H1 (cell line): ENCODE data around the gene NIT2. TPM values are rescaled to one million over a fixed set of nuclear protein-coding genes. Genes with fewer than 3 reads are reported as not detected.

Experiments
- BRCA1 ChIP-seq: IDR thresholded peaks from 2 replicates; pipeline ENCODE4 v1.6.1; 2012; ENCODE audit warnings: low read depth, low read length, improper control_type of control experiment
- CTBP2 ChIP-seq: IDR thresholded peaks from 2 replicates; pipeline ENCODE4 v1.7.0; 2011; ENCODE audit warnings: borderline replicate concordance, mild to moderate bottlenecking, moderate library complexity, mixed read lengths, low read length; ENCODE audit not compliant: insufficient read depth, insufficient read length
- EZH2 ChIP-seq: fragments of 200-600 bp; sonication (generic); IDR thresholded peaks from 2 replicates; pipeline ENCODE4 v1.7.1; 2012; ENCODE audit warnings: low read depth, mild to moderate bottlenecking, moderate library complexity, low read length, inconsistent platforms; ENCODE audit not compliant: severe bottlenecking
- FOSL1 ChIP-seq: IDR thresholded peaks from 2 replicates; pipeline ENCODE4 v1.6.1; 2011; ENCODE audit warnings: mild to moderate bottlenecking, low read depth, low read length, moderate library complexity; ENCODE audit not compliant: insufficient read depth
- RAD21 ChIP-seq, 2 experiments: IDR thresholded peaks in 1 of 2; conservative IDR thresholded peaks in 1 of 2; 2 replicates each; pipeline ENCODE4 v1.6.1; 2011; ENCODE audit warnings: low read depth in 2 of 2, low read length in 2 of 2, improper control_type of control experiment in 1 of 2, inconsistent platforms in 1 of 2, mild to moderate bottlenecking in 1 of 2, moderate library complexity in 1 of 2
- SIRT6 ChIP-seq: IDR thresholded peaks from one replicate; pipeline ENCODE4 v1.7.1; 2012; ENCODE audit warnings: low read length, inconsistent platforms
- SIX5 ChIP-seq: IDR thresholded peaks from 2 replicates; pipeline ENCODE4 v1.6.1; 2011; ENCODE audit warnings: mild to moderate bottlenecking, low read depth, low read length
- TCF12 ChIP-seq: IDR thresholded peaks from 2 replicates; pipeline ENCODE4 v1.6.1; 2011; ENCODE audit warnings: low read depth, mild to moderate bottlenecking, low read length
- polyA plus RNA-seq, 7 experiments: library from polyadenylated mRNA; depleted of rRNA in 3 of 7; stranded (reverse) in 5 of 7; unstranded in 2 of 7; fragments of >200 nt in 5 of 7; fragments of 200-250 nt in 2 of 7; gene quantifications; 1 replicate in 5 of 7; 2 replicates in 1 of 7; 4 replicates in 1 of 7; pipeline versions ENCODE4 v1.2.1 to v1.2.3, GENCODE V29; 2011 to 2013; ENCODE audit warnings: missing spikeins in 2 of 7, mixed read lengths in 2 of 7
- total RNA-seq: library from RNA; stranded (reverse); fragmentation: NEBNext Ultra II Directional; extraction: Animal tissue kit (Norgen Biotek cat#: 25700); gene quantifications from 2 replicates; pipeline ENCODE4 v1.2.1, GENCODE V29; 2021
- TF ChIP-seq, protein P1 (sequence below), 3 experiments: IDR thresholded peaks; 1 replicate in 2 of 3; 2 replicates in 1 of 3; pipeline versions ENCODE4 v1.5.1 to v1.6.1; 2011; ENCODE audit warnings: low read length in 3 of 3, mild to moderate bottlenecking in 3 of 3, inconsistent platforms in 2 of 3, low read depth in 1 of 3, moderate library complexity in 1 of 3; ENCODE audit not compliant: insufficient read depth in 1 of 3; ENCODE audit errors: control extremely low read depth in 1 of 3
- TF ChIP-seq, protein P2 (sequence below): IDR thresholded peaks from 2 replicates; pipeline ENCODE4 v1.6.1; 2012; ENCODE audit warnings: low read length, inconsistent platforms
- TF ChIP-seq, protein P3 (sequence below): IDR thresholded peaks from 2 replicates; pipeline ENCODE4 v1.6.1; 2011; ENCODE audit warnings: low read length, improper control_type of control experiment

Gene NIT2
- total and polyA plus RNA-seq, 2 of the 8 experiments (the other 6 are each of a cell fraction or from before 2014, with no cell fraction given): 15.2 to 25.3 TPM

DNA sequence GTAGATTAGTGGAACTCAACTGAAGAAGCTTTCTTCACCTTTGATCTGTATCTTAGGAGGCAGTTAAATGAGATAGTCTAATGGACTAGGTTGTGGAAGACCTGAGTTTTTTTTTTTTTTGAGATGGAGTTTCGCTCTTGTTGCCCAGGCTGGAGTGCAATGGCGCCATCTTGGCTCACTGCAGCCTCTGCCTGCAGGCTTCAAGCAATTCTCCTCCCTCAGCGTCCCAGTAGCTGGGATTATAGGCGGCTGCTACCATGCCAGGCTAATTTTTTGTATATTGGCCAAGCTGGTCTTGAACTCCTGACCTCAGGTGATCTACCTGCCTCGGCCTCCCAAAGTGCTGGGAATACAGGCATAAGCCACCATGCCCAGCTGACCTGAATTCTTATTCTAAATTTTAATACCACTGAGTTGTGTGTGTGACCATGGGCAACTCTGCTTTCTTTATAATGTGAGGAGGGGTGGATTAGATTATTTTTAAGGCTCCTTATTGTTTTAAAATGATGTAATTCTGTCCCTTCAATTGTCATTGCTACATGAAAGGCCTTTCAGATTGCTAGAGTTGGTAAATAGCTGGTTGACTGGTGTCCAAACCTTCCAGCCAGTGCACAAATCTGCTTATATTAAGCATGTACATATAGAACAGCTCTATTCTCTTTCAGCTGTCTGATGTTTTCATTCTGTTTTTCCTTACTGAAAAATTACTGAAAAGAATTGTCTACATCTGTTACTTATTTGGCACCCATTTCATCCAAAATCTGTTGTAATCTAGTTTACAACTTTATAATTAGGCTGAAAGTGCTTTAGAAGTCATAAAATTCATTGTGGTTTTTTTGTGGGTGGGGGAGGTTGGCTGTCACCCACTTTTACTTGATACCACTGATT is 69.0 kb downstream of the NIT2 start (continued):
- TF ChIP-seq RAD21 (IDR thresholded peaks at IDR 0.05 in 1 of 2, conservative IDR thresholded peaks at IDR 0.05 in 1 of 2; ENCODE audit: low read depth in 2 of 2, low read length in 2 of 2) (peak in 1 of 2 experiments; percentile 9; a peak in 1 of 4 replicates), EZH2 (no peak), CTBP2 (no peak), SIX5 (no peak), FOSL1 (no peak), BRCA1 (no peak), TCF12 (no peak), SIRT6 (no peak)
- TF ChIP-seq, protein P1, sequence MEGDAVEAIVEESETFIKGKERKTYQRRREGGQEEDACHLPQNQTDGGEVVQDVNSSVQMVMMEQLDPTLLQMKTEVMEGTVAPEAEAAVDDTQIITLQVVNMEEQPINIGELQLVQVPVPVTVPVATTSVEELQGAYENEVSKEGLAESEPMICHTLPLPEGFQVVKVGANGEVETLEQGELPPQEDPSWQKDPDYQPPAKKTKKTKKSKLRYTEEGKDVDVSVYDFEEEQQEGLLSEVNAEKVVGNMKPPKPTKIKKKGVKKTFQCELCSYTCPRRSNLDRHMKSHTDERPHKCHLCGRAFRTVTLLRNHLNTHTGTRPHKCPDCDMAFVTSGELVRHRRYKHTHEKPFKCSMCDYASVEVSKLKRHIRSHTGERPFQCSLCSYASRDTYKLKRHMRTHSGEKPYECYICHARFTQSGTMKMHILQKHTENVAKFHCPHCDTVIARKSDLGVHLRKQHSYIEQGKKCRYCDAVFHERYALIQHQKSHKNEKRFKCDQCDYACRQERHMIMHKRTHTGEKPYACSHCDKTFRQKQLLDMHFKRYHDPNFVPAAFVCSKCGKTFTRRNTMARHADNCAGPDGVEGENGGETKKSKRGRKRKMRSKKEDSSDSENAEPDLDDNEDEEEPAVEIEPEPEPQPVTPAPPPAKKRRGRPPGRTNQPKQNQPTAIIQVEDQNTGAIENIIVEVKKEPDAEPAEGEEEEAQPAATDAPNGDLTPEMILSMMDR (IDR thresholded peaks at IDR 0.05; ENCODE audit: control extremely low read depth in 1 of 3, insufficient read depth in 1 of 3, low read depth in 1 of 3, low read length in 3 of 3): no peak
- TF ChIP-seq, protein P2, sequence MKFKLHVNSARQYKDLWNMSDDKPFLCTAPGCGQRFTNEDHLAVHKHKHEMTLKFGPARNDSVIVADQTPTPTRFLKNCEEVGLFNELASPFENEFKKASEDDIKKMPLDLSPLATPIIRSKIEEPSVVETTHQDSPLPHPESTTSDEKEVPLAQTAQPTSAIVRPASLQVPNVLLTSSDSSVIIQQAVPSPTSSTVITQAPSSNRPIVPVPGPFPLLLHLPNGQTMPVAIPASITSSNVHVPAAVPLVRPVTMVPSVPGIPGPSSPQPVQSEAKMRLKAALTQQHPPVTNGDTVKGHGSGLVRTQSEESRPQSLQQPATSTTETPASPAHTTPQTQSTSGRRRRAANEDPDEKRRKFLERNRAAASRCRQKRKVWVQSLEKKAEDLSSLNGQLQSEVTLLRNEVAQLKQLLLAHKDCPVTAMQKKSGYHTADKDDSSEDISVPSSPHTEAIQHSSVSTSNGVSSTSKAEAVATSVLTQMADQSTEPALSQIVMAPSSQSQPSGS: no peak
- TF ChIP-seq, protein P3, sequence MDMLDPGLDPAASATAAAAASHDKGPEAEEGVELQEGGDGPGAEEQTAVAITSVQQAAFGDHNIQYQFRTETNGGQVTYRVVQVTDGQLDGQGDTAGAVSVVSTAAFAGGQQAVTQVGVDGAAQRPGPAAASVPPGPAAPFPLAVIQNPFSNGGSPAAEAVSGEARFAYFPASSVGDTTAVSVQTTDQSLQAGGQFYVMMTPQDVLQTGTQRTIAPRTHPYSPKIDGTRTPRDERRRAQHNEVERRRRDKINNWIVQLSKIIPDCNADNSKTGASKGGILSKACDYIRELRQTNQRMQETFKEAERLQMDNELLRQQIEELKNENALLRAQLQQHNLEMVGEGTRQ: no peak
